Osteoblast (primary cell): ENCODE data around the gene NAV2. TPM values are rescaled to one million over a fixed set of nuclear protein-coding genes. Genes with fewer than 3 reads are reported as not detected.

Experiments used
- DNase-seq: peaks from one replicate; pipeline ENCODE4 v3.0.0; 2011; ENCODE audit warnings: low spot score, mixed read lengths; ENCODE audit not compliant: insufficient read length; ENCODE audit errors: missing footprints
- H2AFZ ChIP-seq: 2 replicates; pipeline ENCODE4 v1.6.0; 2011; ENCODE audit warnings: mild to moderate bottlenecking, low read length
- H3K27ac ChIP-seq: 2 replicates; pipeline ENCODE4 v1.5.1; 2011; ENCODE audit warnings: mild to moderate bottlenecking, low read depth, low read length, moderate library complexity
- H3K27me3 ChIP-seq: 2 replicates; pipeline ENCODE4 v1.6.0; 2012; ENCODE audit warnings: mild to moderate bottlenecking, control low read depth, inconsistent platforms, low read length, moderate library complexity; ENCODE audit not compliant: insufficient read depth
- H3K36me3 ChIP-seq: 2 replicates; pipeline ENCODE4 v1.5.1; 2011; ENCODE audit warnings: mild to moderate bottlenecking, low read length, control low read depth, moderate library complexity; ENCODE audit not compliant: insufficient read depth
- H3K4me1 ChIP-seq: 2 replicates; pipeline ENCODE4 v1.5.1; 2011; ENCODE audit warnings: mild to moderate bottlenecking, low read length, control low read depth, moderate library complexity; ENCODE audit not compliant: insufficient read depth
- H3K4me2 ChIP-seq: 2 replicates; pipeline ENCODE4 v1.6.0; 2011; ENCODE audit warnings: mild to moderate bottlenecking, low read length; ENCODE audit not compliant: insufficient read depth
- H3K4me3 ChIP-seq: fragments of 200-600 bp; sonication (generic); 3 replicates; pipeline ENCODE4 v1.5.1; 2012; ENCODE audit warnings: mild to moderate bottlenecking, low read length, inconsistent platforms; ENCODE audit not compliant: insufficient read depth
- H3K79me2 ChIP-seq: 2 replicates; pipeline ENCODE4 v1.6.0; 2012; ENCODE audit warnings: mild to moderate bottlenecking, low read length, control low read depth, inconsistent platforms; ENCODE audit not compliant: insufficient read depth
- H3K9me3 ChIP-seq: 2 replicates; pipeline ENCODE4 v1.5.1; 2011; ENCODE audit warnings: low read depth, low read length, control low read depth
- H4K20me1 ChIP-seq: 2 replicates; pipeline ENCODE4 v1.6.0; 2012; ENCODE audit warnings: mild to moderate bottlenecking, low read length, control low read depth; ENCODE audit not compliant: insufficient read depth
- total RNA-seq: library from RNA; depleted of rRNA; stranded (reverse); fragments of >200 nt; gene quantifications from 2 replicates; pipeline ENCODE4 v1.2.3, GENCODE V29; 2012
- TF ChIP-seq, protein P1 (sequence below): IDR thresholded peaks from 2 replicates; pipeline ENCODE4 v1.5.1; 2011; ENCODE audit warnings: mild to moderate bottlenecking, low read depth, low read length, moderate library complexity; ENCODE audit errors: extremely low read depth

NAV2 gene
- total RNA-seq, 1 donor: 8.7 TPM

DNA sequence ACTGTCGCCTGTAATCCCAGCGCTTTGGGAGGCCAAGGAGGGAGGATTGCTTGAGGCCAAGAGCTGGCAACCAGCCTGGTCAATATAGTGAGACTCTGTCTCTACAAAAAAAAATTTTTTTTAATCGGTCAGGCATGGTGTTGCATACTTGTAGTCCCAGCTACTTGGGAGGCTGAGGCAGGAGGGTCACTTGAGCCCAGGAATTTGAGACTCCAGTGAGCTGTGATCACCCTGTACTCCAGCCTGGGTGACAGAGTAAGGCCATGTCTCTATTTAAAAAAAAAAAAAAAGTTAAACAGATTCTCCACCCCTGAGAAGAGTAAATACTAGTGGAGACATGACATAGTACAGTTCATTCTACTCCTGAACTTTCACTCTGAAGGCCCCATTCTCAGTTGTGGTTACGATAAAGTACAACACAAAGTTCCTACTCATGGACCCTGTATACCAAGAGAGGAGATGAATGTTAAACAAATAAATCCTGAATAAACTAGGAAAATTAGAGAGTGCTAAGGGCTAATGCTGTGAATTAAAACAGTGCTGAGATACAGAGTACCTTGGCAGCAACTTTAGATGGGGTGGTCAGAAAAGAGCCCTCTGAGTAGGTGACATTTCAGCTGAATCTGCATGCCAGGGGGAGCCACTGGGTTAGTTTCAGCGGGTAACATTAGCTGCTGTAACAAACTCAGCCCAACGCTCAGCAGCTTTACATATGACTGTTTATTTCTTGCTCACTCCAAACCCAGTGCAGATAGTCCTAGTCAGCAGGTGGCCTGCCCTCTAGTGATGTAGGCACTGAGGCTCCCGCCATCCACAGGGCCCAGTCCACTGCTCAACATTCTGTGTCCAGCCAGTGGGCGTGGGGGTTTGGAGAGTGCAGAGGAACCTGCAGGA is 372.5 kb downstream of the NAV2 start:
- no peak for DNase-seq
- Histone ChIP-seq H4K20me1 (no peaks in the 10 kb centered on the region), H3K79me2 (no peaks in the 10 kb centered on the region), H2AFZ (no peak overlapping the region), H3K27ac (no peak overlapping the region), H3K4me1 (peaks cover 19% of the 10 kb centered on the region), H3K27me3 (no peaks in the 10 kb centered on the region), H3K9me3 (no peaks in the 10 kb centered on the region), H3K36me3 (peaks cover 31% of the 10 kb centered on the region), H3K4me3 (no peak overlapping the region), H3K4me2 (no peak overlapping the region)
- TF ChIP-seq, protein P1, sequence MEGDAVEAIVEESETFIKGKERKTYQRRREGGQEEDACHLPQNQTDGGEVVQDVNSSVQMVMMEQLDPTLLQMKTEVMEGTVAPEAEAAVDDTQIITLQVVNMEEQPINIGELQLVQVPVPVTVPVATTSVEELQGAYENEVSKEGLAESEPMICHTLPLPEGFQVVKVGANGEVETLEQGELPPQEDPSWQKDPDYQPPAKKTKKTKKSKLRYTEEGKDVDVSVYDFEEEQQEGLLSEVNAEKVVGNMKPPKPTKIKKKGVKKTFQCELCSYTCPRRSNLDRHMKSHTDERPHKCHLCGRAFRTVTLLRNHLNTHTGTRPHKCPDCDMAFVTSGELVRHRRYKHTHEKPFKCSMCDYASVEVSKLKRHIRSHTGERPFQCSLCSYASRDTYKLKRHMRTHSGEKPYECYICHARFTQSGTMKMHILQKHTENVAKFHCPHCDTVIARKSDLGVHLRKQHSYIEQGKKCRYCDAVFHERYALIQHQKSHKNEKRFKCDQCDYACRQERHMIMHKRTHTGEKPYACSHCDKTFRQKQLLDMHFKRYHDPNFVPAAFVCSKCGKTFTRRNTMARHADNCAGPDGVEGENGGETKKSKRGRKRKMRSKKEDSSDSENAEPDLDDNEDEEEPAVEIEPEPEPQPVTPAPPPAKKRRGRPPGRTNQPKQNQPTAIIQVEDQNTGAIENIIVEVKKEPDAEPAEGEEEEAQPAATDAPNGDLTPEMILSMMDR: no peak

DNA sequence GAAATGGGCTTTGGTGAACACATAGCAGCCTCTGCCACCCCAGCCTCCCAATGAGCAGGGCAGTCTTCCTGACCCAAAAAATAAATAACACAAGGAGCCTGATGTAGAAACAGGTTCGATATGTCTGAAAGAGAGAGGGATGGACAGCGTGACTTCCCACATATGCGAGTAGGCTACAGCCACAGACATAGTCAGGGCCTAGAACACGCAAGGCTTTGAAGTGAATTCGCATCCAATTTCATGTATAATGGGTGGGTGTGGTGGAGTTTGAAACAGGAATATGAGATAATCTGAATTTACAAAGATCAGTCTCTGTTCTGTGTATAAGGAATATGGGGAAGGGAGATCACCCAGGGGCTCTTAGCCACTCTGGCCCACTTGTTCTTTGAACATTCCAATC is 373.3 kb downstream of the NAV2 start:
- Histone ChIP-seq H3K27me3 (no peaks in the 10 kb centered on the region), H3K4me2 (no peak overlapping the region), H3K4me3 (no peak overlapping the region), H3K4me1 (peaks cover 20% of the 10 kb centered on the region), H3K79me2 (no peaks in the 10 kb centered on the region), H3K9me3 (no peaks in the 10 kb centered on the region), H3K36me3 (peaks cover 28% of the 10 kb centered on the region), H4K20me1 (no peaks in the 10 kb centered on the region), H2AFZ (no peak overlapping the region), H3K27ac (no peak overlapping the region)
- TF ChIP-seq, protein P1: no peak
- DNase-seq: no peak

DNA sequence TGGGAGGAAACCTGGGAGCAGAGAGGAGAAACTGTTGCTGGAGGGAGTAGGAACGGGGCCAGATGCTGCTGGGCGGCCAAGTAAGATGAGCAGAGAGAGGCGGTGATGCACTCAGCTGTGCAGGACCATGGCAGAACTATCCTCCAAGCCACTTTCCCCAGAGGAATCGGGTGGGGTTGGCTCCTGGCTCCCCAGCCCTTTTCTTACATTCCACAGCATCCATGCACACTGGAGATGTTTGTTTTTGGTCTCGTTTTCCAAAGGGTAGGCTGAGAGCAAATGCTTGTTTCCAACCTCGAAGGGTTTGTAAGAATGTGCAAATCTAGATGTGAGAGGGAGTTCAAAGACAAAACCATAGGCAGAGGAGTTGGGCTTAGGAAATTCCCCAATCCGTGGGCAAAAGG is 374.5 kb downstream of the NAV2 start:
- H3K4me1 ChIP-seq: peaks cover 20% of the 10 kb centered on the region
- H3K4me3 ChIP-seq: no peak overlapping the region
- H3K27ac ChIP-seq: peak overlapping the region; percentile 72
- no peaks in the 10 kb centered on the region for H3K27me3 ChIP-seq
- H2AFZ ChIP-seq: no peak overlapping the region
- H3K36me3 ChIP-seq: peaks cover 36% of the 10 kb centered on the region
- H3K79me2 ChIP-seq: no peaks in the 10 kb centered on the region
- no peaks in the 10 kb centered on the region for H4K20me1 ChIP-seq
- no peak overlapping the region for H3K4me2 ChIP-seq
- DNase-seq: peak; percentile 80
- TF ChIP-seq, protein P1: no peak
- no peaks in the 10 kb centered on the region for H3K9me3 ChIP-seq

DNA sequence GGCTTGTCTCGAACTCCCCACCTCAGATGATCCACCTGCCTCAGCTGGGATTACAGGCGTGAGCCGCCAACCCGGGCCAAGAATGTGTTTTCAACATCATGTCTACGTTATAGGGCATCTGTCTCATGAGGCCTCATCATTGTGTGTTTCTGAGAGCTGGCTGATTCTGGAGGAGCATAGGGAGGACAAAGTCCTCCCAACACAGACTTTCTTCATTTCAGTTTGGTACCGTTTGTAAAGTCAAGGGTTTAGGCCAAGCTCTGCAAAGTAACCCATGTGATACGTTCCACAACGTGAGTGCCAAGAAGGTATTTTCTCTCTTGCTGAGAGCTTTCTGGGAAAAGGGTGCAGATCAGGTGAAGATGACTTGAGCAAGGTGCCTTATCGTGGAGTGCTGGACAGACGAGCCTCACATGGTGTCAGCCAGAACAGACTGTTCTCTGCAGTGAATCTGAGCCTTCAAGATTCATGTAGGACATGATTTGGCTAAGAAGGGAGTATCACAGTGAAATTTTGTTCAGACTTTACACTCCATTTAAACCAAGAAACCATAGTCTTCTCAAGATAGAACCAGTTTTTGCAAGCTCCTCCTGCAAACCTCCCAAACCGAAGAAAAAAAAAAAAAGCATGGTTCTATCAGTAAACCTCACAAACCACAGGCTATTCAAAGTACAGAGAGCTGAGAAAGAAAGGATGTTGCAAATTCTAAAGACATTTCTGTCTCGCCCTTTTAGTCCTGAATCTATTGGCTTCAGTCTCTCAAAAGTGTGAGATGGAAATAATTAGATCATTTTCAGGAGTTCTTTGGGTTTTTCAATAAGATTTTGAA is 376.0 kb downstream of the NAV2 start:
- Histone ChIP-seq H3K4me3 (no peak overlapping the region), H3K27ac (no peak overlapping the region), H3K27me3 (no peaks in the 10 kb centered on the region), H3K4me2 (no peak overlapping the region), H4K20me1 (no peaks in the 10 kb centered on the region), H3K9me3 (no peaks in the 10 kb centered on the region), H3K36me3 (peaks cover 33% of the 10 kb centered on the region), H2AFZ (no peak overlapping the region), H3K79me2 (no peaks in the 10 kb centered on the region), H3K4me1 (peaks cover 26% of the 10 kb centered on the region)
- no peak for DNase-seq
- TF ChIP-seq, protein P1: no peak
